Spleen (tissue), 7 donors: Measurements from ENCODE around the gene RNF130.

Source experiments
- POLR2A ChIP-seq, 3 donors: fragments of 450-650 bp; IDR thresholded peaks; one replicate each; pipeline ENCODE4 v1.5.1; 2017; ENCODE audit warnings: antibody characterized with exemption in 3 of 3, mild to moderate bottlenecking in 1 of 3
- POLR2AphosphoS5 ChIP-seq, 3 donors: sonication (generic); formaldehyde crosslinking; IDR thresholded peaks; one replicate each; pipeline ENCODE4 v1.5.1; 2017; ENCODE audit warnings: antibody characterized with exemption in 3 of 3
- TF ChIP-seq, protein P1 (sequence below), 11 experiments: fragments of 200-600 bp in 7 of 11; fragments of 450-650 bp in 4 of 11; sonication (generic) in 4 of 11; IDR thresholded peaks in 8 of 11; conservative IDR thresholded peaks in 3 of 11; 1 replicate in 7 of 11; 2 replicates in 4 of 11; pipeline versions ENCODE4 v1.4.0 to v1.8.0; 2016 to 2021; ENCODE audit warnings: antibody characterized with exemption in 11 of 11, inconsistent platforms in 4 of 11, mild to moderate bottlenecking in 1 of 11
- donor health status: DM: no; HTN: no; CAD: no; lungs with moderate emphysema.
- donor health status: DM: no; HTN: no; CAD: no.
- donor health status: DM: no; HTN: no; CAD: no.

DNA sequence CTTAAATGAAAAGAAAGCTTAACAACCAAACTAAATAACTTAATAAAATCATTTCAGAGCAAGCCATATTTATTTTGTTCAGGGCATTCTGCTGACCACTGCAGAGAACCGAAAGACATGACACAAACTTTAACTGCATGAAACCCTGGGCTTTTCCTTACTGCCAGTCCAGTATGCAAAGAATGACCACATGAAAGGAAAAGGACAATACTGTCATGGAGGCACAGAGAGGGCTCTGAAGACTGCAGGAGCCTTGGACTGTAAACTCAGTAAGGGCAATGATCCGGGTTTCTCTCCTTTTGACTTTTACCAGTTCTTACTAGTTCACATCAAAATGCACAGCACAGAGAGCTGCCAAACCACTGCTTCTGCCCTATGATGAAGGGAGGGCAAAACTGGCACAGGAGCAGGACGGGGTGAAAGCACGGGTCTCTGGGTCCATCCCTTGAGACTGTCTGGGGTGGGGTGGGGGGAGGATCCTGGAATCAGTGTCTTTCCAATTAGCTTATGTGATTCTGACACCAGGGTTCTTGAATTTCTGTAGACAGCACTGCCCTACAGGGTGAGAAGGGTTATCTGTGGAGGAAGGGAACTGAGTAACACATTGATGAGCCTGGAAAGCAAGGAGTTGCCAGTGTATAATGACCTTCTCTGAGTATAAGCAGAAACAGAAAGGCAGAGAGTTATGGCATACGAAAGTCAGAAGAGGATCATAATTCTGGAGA is 44.7 kb downstream of the RNF130 start:
- TF ChIP-seq POLR2A (IDR thresholded peaks at IDR 0.05), result no peak
- TF ChIP-seq, protein P1, sequence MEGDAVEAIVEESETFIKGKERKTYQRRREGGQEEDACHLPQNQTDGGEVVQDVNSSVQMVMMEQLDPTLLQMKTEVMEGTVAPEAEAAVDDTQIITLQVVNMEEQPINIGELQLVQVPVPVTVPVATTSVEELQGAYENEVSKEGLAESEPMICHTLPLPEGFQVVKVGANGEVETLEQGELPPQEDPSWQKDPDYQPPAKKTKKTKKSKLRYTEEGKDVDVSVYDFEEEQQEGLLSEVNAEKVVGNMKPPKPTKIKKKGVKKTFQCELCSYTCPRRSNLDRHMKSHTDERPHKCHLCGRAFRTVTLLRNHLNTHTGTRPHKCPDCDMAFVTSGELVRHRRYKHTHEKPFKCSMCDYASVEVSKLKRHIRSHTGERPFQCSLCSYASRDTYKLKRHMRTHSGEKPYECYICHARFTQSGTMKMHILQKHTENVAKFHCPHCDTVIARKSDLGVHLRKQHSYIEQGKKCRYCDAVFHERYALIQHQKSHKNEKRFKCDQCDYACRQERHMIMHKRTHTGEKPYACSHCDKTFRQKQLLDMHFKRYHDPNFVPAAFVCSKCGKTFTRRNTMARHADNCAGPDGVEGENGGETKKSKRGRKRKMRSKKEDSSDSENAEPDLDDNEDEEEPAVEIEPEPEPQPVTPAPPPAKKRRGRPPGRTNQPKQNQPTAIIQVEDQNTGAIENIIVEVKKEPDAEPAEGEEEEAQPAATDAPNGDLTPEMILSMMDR (IDR thresholded peaks at IDR 0.05 in 8 of 11, conservative IDR thresholded peaks at IDR 0.05 in 3 of 11), result no peak
- no peak for TF ChIP-seq POLR2AphosphoS5 (IDR thresholded peaks at IDR 0.05)
